Activated naive CD4-positive, alpha-beta T cell treated with anti-CD3 and anti-CD28 coated beads, Interleukin-2, amount 50 U/mL, for 16 hours (primary cell): Measurements from ENCODE around the gene OR56A3.
"Not testable (repeated sequence)": the region's sequence is repeated elsewhere in the genome, so short reads cannot be mapped to it uniquely, and the experiment has no call there.

Experiments used
- DNase-seq: peaks from one replicate; pipeline ENCODE4 v3.0.0-alpha.2; 2020

OR56A3 gene

GRCh38 chr11:5941951-5942350, at the start of gene OR56A3:
Gene OR56A3 (plus strand): TSS chr11:5942251. CDS start chr11:5947347, 5,096 bp downstream.
- DNase-seq = no peak

GRCh38 chr11:5892908-5893307, 49.1 kb upstream of the OR56A3 start, which contains the start of gene OR52E5:
Gene OR52E5 (plus strand): TSS chr11:5893208. CDS start chr11:5900777, 7,569 bp downstream.
- DNase-seq = no peak

- DNase-seq = no peak
Observed at GRCh38 chr11:5899534-5899933, 42.5 kb upstream of the OR56A3 start.

- no peak for DNase-seq
Observed at GRCh38 chr11:5910540-5910939, 31.5 kb upstream of the OR56A3 start.

GRCh38 chr11:5922749-5923426, 19.2 kb upstream of the OR56A3 start:
- DNase-seq = no peak

- no peak for DNase-seq
Observed at GRCh38 chr11:5923427-5923776, 18.6 kb upstream of the OR56A3 start.

- DNase-seq = no peak
Observed at GRCh38 chr11:5923794-5924193, 18.3 kb upstream of the OR56A3 start.

- no peak for DNase-seq
Observed at GRCh38 chr11:5928271-5928670, 13.8 kb upstream of the OR56A3 start.

- DNase-seq = no peak
Observed at GRCh38 chr11:5928811-5929210, 13.2 kb upstream of the OR56A3 start.

- DNase-seq = no peak
Observed at GRCh38 chr11:5929571-5930368, 12.3 kb upstream of the OR56A3 start.

GRCh38 chr11:5930614-5931013, 11.4 kb upstream of the OR56A3 start:
- DNase-seq = no peak

- no peak for DNase-seq
Observed at GRCh38 chr11:5931061-5931460, 11.0 kb upstream of the OR56A3 start.

- DNase-seq = no peak
Observed at GRCh38 chr11:5932671-5933070, 9.4 kb upstream of the OR56A3 start.

GRCh38 chr11:5933116-5933515, 8.9 kb upstream of the OR56A3 start:
- DNase-seq = no peak

GRCh38 chr11:5937868-5938602, 4.0 kb upstream of the OR56A3 start:
- DNase-seq = no peak

- DNase-seq = no peak
Observed at GRCh38 chr11:5938603-5938965, 3.5 kb upstream of the OR56A3 start.

GRCh38 chr11:5940748-5941147, 1.3 kb upstream of the OR56A3 start:
- DNase-seq = no peak

- no peak for DNase-seq
Observed at GRCh38 chr11:5955586-5955985, 13.5 kb downstream of the OR56A3 start.

- not testable (repeated sequence) for DNase-seq
Observed at GRCh38 chr11:5960704-5961320, 18.8 kb downstream of the OR56A3 start.

GRCh38 chr11:5966958-5967357, 24.9 kb downstream of the OR56A3 start:
- DNase-seq = no peak

- DNase-seq = no peak
Observed at GRCh38 chr11:5967708-5968107, 25.7 kb downstream of the OR56A3 start.

GRCh38 chr11:5968394-5968793, 26.3 kb downstream of the OR56A3 start, which contains the start of gene OR56A5:
Gene OR56A5 (minus strand): TSS chr11:5968494. CDS start chr11:5968494, 0 bp downstream.
- no peak for DNase-seq

GRCh38 chr11:5973530-5973929, 31.5 kb downstream of the OR56A3 start:
- DNase-seq = no peak
